HG03196 (cell line): ENCODE results near the gene USP5.
"Not testable (repeated sequence)": the region's sequence is repeated elsewhere in the genome, so short reads cannot be mapped to it uniquely, and the experiment has no call there.

ENCODE experiments used
- ATAC-seq: cut with Tn5 transposase; IDR thresholded peaks from one replicate; pipeline ENCODE4 v1.9.1; 2021; ENCODE audit not compliant: unreplicated experiment

Gene USP5

GRCh38 chr12:6863033-6863432 lies 11.1 kb downstream of the USP5 start:
- ATAC-seq, result no peak

GRCh38 chr12:6863586-6864321 lies 11.8 kb downstream of the USP5 start:
- ATAC-seq, result no peak

- not testable (repeated sequence) for ATAC-seq
Measured at GRCh38 chr12:6865307-6865706, 13.4 kb downstream of the USP5 start.

DNA sequence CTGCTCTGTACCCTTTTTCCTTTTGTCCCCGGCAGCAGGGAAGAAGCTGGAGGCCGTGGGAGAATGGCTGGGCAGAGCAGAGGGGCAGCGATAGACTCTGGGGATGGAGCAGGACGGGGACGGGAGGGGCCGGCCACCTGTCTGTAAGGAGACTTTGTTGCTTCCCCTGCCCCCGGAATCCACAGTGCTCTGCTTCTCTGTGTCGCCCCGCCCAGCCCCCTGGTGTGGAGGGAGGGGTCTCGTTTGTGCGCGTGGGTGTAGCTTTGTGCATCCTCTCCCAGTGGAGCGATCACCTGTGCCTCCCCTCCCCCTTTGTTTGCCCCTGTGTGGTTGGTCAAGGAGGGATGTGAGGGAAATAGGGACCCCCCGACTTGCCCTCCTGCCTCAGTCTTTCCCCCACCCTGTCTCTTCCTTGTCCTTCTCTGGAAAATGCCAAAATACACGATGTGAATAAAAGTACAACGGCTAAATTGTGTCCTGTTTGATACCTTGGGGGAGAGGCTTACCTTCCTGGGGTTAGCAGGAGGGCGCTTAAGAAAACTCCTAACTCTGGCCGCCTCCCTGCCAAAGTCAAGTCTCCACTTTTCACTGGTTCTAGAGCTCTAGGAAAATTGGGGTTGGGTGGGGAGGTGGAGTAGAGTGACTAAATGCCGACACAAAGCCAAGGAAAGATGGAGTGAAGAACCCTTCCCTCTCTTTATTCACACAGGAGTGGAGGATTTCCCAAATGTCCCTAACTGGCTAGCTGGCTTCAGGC lies 14.4 kb downstream of the USP5 start:
- ATAC-seq, result no peak

- no peak for ATAC-seq
Measured at GRCh38 chr12:6866920-6867412, 15.0 kb downstream of the USP5 start.

DNA sequence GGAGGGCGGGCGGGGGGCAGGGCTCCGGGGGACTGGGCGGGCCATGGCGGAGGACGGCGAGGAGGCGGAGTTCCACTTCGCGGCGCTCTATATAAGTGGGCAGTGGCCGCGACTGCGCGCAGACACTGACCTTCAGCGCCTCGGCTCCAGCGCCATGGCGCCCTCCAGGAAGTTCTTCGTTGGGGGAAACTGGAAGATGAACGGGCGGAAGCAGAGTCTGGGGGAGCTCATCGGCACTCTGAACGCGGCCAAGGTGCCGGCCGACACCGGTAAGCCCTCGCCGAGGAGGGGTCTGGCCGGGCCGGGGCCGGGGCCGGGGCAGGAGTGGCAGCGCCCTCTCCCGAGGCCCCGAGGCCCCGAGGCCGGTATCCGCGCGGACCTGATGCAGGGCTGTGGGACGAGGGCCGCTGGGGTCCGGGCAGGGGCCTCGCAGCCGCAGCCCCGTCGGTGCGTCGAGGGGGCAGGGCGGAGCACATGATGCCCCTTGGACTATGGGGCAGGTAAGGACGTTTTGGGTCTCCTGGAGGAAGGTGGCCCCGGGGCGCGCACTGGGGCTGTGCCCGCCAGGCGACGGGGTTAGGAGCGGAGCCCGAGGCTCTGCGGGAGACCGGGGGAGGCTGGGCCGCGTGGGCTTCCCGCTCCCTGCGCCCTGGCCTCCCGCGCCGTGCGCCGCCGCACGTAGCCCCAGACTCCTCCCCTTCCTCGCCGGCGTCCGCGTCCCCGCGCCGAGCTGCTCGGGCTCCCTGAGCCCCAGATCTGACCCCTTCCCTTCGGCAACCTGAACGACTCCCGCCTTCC lies 15.7 kb downstream of the USP5 start, which contains the start of gene TPI1:
Gene TPI1, plus strand, starts transcription at position 119 of the 798 bp plus-strand sequence. Its CDS starts 36 bp downstream, at position 155.
- ATAC-seq, result no peak

DNA sequence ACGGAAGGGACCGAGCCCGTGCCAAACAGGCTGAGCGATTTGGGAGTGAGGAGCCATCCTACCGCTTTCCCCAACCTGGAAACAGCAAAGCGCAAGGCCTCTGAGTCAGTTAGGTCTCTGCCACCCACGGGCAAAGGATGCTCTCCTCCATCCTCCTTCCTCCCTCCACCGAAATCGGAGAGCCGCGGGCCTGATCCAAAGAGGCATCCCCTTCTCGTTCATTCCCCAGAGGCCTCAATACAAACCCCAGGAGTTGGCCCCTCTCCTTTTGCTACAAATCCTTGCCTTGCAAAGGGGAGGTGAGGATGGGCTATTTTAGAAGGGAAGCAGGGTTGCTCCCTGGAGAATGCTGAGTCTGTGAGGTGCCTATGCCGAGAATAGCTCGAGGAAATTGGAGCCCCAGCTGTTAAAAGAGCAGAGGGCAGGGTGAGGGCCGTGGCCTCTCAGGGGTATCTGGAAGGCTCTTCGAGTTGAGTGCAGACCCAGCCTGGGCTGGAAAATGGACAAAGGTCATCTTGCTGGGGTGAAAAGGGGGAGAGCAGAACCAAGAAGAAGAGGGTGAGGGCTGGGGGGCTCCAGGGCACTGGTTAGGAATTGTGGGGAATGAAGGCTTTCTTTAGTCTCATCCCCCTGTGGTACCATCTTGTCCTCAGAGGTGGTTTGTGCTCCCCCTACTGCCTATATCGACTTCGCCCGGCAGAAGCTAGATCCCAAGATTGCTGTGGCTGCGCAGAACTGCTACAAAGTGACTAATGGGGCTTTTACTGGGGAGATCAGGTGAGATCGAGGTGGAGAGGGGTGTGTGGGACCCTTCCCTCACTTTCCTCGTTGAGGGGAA lies 16.5 kb downstream of the USP5 start:
- ATAC-seq, result no peak

GRCh38 chr12:6869049-6870021 lies 17.4 kb downstream of the USP5 start:
- no peak for ATAC-seq

DNA sequence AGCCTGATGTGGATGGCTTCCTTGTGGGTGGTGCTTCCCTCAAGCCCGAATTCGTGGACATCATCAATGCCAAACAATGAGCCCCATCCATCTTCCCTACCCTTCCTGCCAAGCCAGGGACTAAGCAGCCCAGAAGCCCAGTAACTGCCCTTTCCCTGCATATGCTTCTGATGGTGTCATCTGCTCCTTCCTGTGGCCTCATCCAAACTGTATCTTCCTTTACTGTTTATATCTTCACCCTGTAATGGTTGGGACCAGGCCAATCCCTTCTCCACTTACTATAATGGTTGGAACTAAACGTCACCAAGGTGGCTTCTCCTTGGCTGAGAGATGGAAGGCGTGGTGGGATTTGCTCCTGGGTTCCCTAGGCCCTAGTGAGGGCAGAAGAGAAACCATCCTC lies 18.4 kb downstream of the USP5 start:
- not testable (repeated sequence) for ATAC-seq

- no peak for ATAC-seq
Measured at GRCh38 chr12:6871052-6871957, 19.4 kb downstream of the USP5 start.

- no peak for ATAC-seq
Measured at GRCh38 chr12:6872073-6873048, 20.4 kb downstream of the USP5 start.

DNA sequence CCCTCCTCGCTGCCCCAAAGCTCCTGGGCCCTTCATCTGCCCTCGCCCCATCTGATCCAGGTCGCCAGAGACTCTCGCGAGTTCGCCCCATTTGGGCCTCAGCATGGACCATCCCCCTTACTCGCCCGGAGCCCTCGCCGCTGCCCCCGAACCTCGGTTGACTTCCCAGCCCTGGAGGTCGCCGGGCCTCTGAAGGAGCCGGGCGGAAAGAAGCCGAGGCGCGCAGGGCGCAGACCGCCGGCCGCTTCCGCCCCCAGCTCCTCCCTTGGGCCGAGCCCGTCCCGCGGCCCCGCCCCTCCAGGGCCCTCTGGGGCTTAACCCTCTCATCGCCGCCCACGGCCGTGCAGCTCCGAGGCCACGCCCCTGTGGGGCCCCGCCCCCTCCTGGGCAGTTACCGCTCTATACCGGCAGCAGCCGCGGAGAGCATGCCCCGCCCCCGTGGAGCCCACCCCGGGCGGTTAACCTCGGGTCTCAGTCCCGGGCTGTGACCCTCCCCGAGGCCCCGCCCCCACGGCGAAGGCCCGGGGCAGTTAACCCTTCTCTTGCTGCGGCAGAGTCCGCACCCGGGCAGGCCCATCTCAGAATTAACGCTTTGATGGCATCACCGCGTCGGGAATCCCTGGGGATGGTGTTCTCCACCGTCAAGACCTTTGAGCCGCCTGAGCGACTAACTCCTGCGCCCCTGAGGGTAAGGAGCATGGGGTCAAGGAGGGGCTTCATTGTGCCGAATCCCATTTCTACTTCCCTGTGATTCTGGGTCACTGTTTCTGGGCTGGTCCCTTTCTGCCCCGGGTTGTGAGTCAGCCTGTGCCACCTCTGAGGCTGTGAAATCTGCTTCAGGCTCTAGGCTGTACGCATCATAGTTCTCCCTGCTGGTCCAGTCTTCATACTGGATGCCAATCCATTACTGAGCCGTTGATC lies 21.4 kb downstream of the USP5 start, which contains the start of gene SPSB2:
Gene SPSB2, minus strand, starts transcription at position 210 of the 921 bp plus-strand sequence. CDS start 402 bp downstream, outside the sequence.
- ATAC-seq, result peak; percentile 52

DNA sequence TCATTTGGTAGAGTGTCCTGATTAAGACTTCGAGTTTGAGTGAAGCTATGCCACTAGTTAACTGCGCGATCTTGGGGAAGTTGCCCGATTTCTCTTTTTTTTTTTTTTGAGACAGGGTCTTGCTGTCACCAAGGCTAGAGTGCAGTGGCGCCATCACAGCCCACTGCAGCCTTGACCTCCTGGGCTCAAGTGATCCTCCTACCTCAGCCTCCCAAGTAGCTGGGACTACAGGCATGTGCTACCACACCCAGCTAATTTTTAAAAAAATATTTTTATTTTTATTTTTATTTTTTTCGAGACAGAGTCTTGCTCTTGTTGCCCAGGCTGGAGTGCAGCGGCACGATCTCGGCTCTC lies 22.0 kb downstream of the USP5 start:
- ATAC-seq, result not testable (repeated sequence)

DNA sequence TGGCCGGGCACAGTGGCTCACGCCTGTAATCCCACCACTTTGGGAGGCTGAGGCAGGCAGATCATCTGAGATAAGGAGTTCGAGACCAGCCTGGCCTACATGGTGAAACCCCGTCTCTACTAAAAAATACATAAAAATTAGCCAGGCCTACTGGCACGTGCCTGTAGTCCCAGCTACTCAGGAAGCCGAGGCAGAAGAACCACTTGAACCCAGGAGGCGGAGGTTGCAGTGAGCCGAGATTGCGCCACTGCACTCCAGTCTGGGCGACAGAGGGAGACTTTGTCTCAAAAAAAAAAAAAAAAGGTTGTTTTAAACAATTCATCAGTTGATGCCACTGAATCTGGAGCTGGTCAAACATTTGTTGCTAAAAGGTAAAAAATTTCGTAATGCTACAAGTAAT lies 27.9 kb downstream of the USP5 start:
- not testable (repeated sequence) for ATAC-seq

GRCh38 chr12:6883252-6883651 lies 31.3 kb downstream of the USP5 start:
- no peak for ATAC-seq

- no peak for ATAC-seq
Measured at GRCh38 chr12:6883683-6884082, 31.7 kb downstream of the USP5 start.
